ENCODE measurements around the gene TFPI. TPM values are rescaled to one million over a fixed set of nuclear protein-coding genes. Genes with fewer than 3 reads are reported as not detected.

Gene TFPI
- total RNA-seq, 4 donors from 2014 or later, result 68.9 to 219 (median 108) TPM

DNA sequence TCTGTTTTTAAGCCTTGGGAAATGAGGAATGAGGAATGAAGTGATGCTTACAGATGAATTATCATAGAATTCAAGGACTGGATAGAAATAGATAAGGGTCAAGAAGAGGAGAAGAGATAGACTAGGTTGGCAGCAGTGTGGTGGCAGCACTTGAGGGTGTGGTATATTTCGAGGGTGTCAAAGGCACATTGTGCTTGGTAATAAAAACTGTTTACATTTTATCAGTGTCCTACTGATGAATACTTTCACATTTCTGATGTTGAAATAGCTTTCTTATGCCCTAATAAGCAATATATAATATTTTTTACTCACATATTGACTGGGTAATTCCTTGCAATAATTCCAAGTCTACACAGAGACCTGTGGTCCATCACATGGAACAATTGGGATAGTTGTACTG lies 3.4 kb downstream of the TFPI start:
- TF ChIP-seq, protein P1, sequence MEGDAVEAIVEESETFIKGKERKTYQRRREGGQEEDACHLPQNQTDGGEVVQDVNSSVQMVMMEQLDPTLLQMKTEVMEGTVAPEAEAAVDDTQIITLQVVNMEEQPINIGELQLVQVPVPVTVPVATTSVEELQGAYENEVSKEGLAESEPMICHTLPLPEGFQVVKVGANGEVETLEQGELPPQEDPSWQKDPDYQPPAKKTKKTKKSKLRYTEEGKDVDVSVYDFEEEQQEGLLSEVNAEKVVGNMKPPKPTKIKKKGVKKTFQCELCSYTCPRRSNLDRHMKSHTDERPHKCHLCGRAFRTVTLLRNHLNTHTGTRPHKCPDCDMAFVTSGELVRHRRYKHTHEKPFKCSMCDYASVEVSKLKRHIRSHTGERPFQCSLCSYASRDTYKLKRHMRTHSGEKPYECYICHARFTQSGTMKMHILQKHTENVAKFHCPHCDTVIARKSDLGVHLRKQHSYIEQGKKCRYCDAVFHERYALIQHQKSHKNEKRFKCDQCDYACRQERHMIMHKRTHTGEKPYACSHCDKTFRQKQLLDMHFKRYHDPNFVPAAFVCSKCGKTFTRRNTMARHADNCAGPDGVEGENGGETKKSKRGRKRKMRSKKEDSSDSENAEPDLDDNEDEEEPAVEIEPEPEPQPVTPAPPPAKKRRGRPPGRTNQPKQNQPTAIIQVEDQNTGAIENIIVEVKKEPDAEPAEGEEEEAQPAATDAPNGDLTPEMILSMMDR (IDR thresholded peaks at IDR 0.05; ENCODE audit: low read depth), result no peak

DNA sequence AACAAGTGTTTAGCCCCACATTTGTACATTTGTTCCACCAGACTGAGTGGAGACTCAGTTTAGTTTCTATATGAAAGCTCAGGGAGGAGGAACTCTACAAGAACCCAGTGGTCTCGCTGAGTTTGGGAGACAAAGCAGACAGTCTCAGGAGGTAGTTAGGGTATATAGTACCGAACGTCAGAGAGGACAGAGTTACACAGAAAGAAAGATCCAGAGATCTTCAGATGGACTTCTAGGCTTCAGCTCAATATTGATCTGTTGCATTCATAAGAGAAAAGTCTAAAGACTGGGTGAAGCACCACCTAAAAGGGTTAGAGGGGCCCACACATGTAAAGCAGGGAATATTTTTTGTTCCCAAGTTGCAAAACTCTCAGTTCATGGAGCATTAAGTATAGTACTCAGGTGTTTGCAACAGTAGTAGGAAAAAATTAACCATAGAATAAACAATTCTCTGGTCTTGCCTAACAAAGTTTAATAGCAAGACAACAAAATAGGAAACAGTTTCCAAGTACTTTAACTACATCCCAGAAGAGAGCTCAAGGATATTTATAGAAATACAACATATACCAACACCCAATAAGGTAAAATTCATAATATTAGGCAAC lies 4.2 kb downstream of the TFPI start:
- TF ChIP-seq, protein P1 (IDR thresholded peaks at IDR 0.05; ENCODE audit: low read depth), result no peak

DNA sequence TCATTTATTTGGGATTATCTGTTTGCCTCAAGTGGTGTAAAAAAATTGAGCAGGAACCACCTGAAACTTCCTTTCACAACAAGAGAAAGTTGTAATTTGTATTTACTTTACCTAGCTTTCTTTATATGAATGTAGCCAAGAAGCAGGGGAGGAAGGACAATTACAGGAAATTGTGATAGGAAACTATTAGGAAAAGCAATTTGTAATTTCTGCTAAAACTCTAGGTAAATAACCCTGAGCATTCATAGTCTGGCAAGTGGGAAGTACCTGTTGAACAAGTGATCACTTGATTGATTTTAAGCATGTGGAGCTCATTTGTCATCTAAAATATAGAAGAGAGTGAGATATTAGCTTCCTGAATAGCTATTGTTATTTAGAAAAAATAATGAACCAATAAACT lies 5.0 kb downstream of the TFPI start:
- TF ChIP-seq, protein P1 (IDR thresholded peaks at IDR 0.05; ENCODE audit: low read depth), result no peak

DNA sequence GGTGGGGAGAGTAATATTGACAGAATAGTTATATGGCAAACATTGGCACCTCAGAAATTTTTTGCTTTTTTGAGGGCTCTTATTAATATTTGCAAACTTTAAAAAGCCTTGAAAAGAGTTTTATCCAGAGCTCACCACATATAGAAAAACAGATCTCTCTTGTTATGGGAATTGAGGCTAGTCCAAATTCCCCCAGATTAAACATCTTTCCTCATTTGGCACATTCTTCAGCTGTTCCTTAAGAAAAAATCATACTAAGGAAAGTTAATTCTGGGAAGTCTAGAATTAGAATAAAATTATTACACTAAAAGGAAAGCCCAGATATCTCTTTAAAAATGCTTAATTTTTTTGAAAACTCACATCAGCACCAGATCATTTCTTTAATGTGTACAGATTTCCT lies 5.6 kb downstream of the TFPI start:
- TF ChIP-seq, protein P1 (IDR thresholded peaks at IDR 0.05; ENCODE audit: low read depth), result no peak

DNA sequence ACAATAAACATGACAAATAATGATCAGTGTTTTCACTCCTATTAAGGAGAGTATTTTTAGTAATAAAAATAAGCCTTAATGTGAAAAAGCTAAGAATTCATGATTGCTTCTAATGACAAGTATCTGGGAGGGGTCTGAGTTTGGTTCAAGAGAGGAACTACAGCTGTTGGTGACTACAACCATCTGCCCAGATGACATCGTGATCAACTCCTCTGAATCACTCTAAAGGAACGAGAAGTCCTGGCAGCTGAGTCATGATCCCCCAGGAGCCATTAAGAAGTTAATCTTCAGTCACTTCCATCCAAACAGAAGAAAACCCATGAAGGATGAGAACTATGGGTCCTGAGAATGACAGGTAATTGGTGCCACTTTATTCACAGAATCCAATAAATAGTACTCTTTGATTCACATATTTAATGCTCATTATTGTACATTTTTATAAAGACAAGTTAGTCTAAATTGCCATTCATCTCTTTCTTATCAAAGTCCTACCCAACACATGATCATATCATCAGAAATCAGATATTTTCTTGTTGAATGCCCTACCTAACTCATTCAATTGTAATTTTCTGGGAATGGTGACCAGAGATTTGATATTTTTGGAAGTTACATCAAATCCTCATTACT lies 6.8 kb downstream of the TFPI start:
- TF ChIP-seq, protein P1 (IDR thresholded peaks at IDR 0.05; ENCODE audit: low read depth), result no peak

DNA sequence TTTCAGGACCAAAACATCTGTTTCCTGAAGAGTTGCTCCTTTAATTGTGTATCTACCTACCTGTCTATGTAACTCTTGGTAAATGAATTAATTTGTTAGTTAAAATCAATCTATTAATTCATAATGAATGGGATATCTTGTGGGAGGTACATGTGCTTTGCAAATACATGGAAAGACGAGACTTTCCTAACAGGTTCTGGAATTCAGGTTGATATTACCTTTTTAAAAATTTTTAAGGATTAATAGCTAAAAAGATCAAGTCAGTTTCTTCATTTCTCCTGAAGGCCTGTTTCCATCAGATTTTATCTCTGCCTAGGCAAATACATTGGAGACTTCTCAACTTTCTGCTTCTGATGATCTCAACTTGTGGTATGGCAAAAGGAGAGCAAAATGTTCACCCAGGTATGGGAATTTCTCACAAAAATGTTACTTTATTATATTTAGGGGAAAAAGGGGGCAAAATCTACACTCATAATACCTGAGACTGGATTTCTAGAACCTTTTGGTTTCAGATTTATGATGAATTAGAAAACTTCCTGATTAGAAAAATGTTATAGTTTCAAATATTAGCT lies 7.4 kb downstream of the TFPI start:
- TF ChIP-seq, protein P1 (IDR thresholded peaks at IDR 0.05; ENCODE audit: low read depth), result no peak

DNA sequence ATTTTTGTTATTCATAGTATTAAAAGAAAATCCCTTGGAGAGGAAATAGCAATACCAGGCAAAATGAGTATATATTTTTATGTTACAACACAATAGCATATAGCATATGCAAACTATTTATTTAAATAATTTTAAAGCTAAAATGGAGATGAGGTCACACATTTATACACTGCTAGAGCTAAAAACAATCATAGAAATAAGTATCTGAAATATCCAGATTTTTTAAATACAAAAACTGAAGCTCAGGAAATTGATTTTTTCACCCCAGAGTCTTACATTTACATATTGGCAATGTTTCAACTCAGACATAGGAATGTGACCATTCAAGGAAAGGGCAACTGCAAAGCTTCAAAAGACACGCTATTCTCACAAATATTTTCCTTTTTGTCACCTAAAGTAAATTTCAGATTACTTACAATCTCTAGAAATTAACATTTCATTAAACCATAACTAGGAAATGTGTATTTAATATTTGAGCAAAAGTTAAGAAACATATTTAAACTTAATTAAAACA lies 8.9 kb downstream of the TFPI start:
- TF ChIP-seq, protein P1 (IDR thresholded peaks at IDR 0.05; ENCODE audit: low read depth), result no peak

Measured in subcutaneous adipose tissue (tissue), 4 donors.